Suprapubic skin (tissue), 4 donors: ENCODE data around the gene TMEM242.

ENCODE experiments used
- CTCF ChIP-seq, 2 donors: fragments of 200-600 bp in 1 of 2; fragments of 450-650 bp in 1 of 2; sonication (generic) in 1 of 2; IDR thresholded peaks; one replicate each; pipeline ENCODE4 v1.5.1; 2016 to 2019; ENCODE audit warnings: antibody characterized with exemption in 2 of 2, mild to moderate bottlenecking in 1 of 2, moderate library complexity in 1 of 2
- EP300 ChIP-seq: sonication (generic); formaldehyde crosslinking; IDR thresholded peaks from one replicate; pipeline ENCODE4 v1.6.1; 2017; ENCODE audit warnings: antibody characterized with exemption
- POLR2A ChIP-seq, 2 donors: fragments of 450-650 bp; IDR thresholded peaks; one replicate each; pipeline ENCODE4 v1.6.1; 2017; ENCODE audit warnings: antibody characterized with exemption in 2 of 2, mild to moderate bottlenecking in 2 of 2, moderate library complexity in 2 of 2
- POLR2AphosphoS5 ChIP-seq, 3 donors: sonication (generic); formaldehyde crosslinking; IDR thresholded peaks; one replicate each; pipeline ENCODE4 v1.6.1; 2017; ENCODE audit warnings: antibody characterized with exemption in 3 of 3

- TF ChIP-seq CTCF (IDR thresholded peaks at IDR 0.05) (no peak), EP300 (no peak), POLR2AphosphoS5 (IDR thresholded peaks at IDR 0.05) (no peak), POLR2A (IDR thresholded peaks at IDR 0.05) (no peak)
Measured at GRCh38 chr6:157313531-157314467, 9.5 kb downstream of the TMEM242 start.
